ENCODE results near the gene TNN. TPM values are rescaled to one million over a fixed set of nuclear protein-coding genes. Genes with fewer than 3 reads are reported as not detected.

TNN gene
- total RNA-seq, 1 experiment from 2014 or later: 0.11 TPM

DNA sequence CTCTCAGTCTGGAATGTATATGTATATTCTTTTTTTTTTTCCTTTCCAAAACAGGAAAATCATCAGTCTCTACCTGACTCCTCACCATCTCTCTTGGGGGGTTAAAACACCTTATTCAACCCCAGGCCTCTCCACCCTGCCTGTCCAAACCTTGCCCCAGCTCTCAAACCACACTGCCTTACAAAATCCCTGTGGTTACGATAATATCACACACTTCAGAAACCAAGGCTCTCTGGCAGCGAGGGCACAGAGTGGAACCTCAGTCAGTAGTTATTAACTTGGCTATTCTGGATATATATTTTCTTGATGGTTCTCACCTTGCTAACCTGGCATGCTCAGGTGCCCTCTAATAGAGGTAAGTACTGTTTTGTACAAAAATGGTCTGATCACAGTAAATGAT lies 100.2 kb downstream of the TNN start:
- Histone ChIP-seq H3K27me3 (ENCODE audit: insufficient read depth, low read length) (no peaks in the 10 kb centered on the region), H3K14ac (ENCODE audit: insufficient read depth, low read length) (no peak overlapping the region), H2BK120ac (ENCODE audit: low read depth, low read length, poor library complexity, severe bottlenecking) (no peak overlapping the region), H3K18ac (ENCODE audit: insufficient read length, low read depth, low read length) (no peak overlapping the region), H2BK20ac (ENCODE audit: low read depth, low read length, poor library complexity, severe bottlenecking) (no peak overlapping the region), H3K4ac (ENCODE audit: low read depth, low read length) (no peak overlapping the region), H3T11ph (ENCODE audit: low read length) (no peak overlapping the region), H2BK15ac (ENCODE audit: low read depth, low read length) (no peak overlapping the region), H3K23ac (ENCODE audit: insufficient read length, low read depth, low read length) (no peak overlapping the region), H2BK5ac (ENCODE audit: insufficient read length, low read length) (no peak overlapping the region), H3K9ac (ENCODE audit: extremely low read depth, insufficient read length, low read length) (no peak overlapping the region), H2BK12ac (ENCODE audit: insufficient read length, low read depth, low read length) (no peak overlapping the region), H2AFZ (ENCODE audit: low read length) (no peak overlapping the region), H3K79me2 (ENCODE audit: insufficient read depth, low read length) (no peaks in the 10 kb centered on the region), H4K20me1 (ENCODE audit: control insufficient read depth, insufficient read depth, insufficient read length) (no peaks in the 10 kb centered on the region), H3K56ac (ENCODE audit: insufficient read length, low read depth, low read length) (no peak overlapping the region), H4K8ac (replicated peaks; ENCODE audit: insufficient read length, low read depth, low read length) (no peak overlapping the region), H3K27ac (ENCODE audit: insufficient read length, low read depth, low read length) (no peak overlapping the region), H3K79me1 (ENCODE audit: insufficient read depth, low read depth, low read length, poor library complexity, severe bottlenecking) (no peaks in the 10 kb centered on the region), H4K91ac (ENCODE audit: insufficient read length, low read depth, low read length) (no peak overlapping the region), H2AK5ac (ENCODE audit: insufficient read length, low read length) (no peak overlapping the region), H3K4me1 (ENCODE audit: insufficient read depth, low read length) (no peaks in the 10 kb centered on the region), H4K5ac (ENCODE audit: insufficient read length, low read depth, low read length) (no peak overlapping the region), H3K9me3 (ENCODE audit: control insufficient read depth, low read depth, low read length) (no peaks in the 10 kb centered on the region), H3K23me2 (ENCODE audit: insufficient read length, low read depth, low read length, poor library complexity, severe bottlenecking) (no peaks in the 10 kb centered on the region), H3K4me2 (ENCODE audit: insufficient read depth, insufficient read length, low read length) (no peak overlapping the region)
- peaks cover 0 to 3% (median 0%) of the 10 kb centered on the region in 3 experiments; a peak in 3 of 7 replicates for H3K36me3 Mint-ChIP-seq (ENCODE audit: insufficient read depth in 1 of 3, low read depth in 3 of 3)
- WGBS (ENCODE audit: extremely low coverage, insufficient read length, low lambda C conversion rate): no CpG with 5 or more reads among the region's 2 CpGs
- H3K27ac Mint-ChIP-seq: no peak overlapping the region
- peaks cover 2 to 4% of the 10 kb centered on the region in 2 experiments; a peak in 2 of 4 replicates for H3K4me1 Mint-ChIP-seq
- DNase-seq: no peak
- H3K4me3 Mint-ChIP-seq: no peak overlapping the region
- no peaks in the 10 kb centered on the region for H3K9me3 Mint-ChIP-seq
- TF ChIP-seq, protein P1, sequence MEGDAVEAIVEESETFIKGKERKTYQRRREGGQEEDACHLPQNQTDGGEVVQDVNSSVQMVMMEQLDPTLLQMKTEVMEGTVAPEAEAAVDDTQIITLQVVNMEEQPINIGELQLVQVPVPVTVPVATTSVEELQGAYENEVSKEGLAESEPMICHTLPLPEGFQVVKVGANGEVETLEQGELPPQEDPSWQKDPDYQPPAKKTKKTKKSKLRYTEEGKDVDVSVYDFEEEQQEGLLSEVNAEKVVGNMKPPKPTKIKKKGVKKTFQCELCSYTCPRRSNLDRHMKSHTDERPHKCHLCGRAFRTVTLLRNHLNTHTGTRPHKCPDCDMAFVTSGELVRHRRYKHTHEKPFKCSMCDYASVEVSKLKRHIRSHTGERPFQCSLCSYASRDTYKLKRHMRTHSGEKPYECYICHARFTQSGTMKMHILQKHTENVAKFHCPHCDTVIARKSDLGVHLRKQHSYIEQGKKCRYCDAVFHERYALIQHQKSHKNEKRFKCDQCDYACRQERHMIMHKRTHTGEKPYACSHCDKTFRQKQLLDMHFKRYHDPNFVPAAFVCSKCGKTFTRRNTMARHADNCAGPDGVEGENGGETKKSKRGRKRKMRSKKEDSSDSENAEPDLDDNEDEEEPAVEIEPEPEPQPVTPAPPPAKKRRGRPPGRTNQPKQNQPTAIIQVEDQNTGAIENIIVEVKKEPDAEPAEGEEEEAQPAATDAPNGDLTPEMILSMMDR (conservative IDR thresholded peaks at IDR 0.05): no peak
- no peaks in the 10 kb centered on the region for H3K27me3 Mint-ChIP-seq (ENCODE audit: low read depth)
